Activated T-cell treated with anti-CD3 and anti-CD28 coated beads, Interleukin-2, amount 50 U/mL, for 24 hours (primary cell): ENCODE measurements around the gene KCNJ6.
A peak's percentile ranks its signal among the peaks of the same experiment; 100 is the strongest.
"Not testable (repeated sequence)": the region's sequence is repeated elsewhere in the genome, so short reads cannot be mapped to it uniquely, and the experiment has no call there.

Source experiments
- DNase-seq: peaks from one replicate; pipeline ENCODE4 v3.0.0-alpha.2; 2020
- H3K27ac Mint-ChIP-seq: 2 replicates; pipeline ENCODE4 v1.8.0; 2020; ENCODE audit warnings: mild to moderate bottlenecking, mixed read lengths
- H3K27me3 Mint-ChIP-seq: 2 replicates; pipeline ENCODE4 v1.8.0; 2020; ENCODE audit warnings: mixed read lengths
- H3K36me3 Mint-ChIP-seq: 2 replicates; pipeline ENCODE4 v1.8.0; 2020; ENCODE audit warnings: low read depth, mixed read lengths
- H3K4me1 Mint-ChIP-seq: 2 replicates; pipeline ENCODE4 v1.8.0; 2020; ENCODE audit warnings: low read depth, mixed read lengths
- H3K4me3 Mint-ChIP-seq: 2 replicates; pipeline ENCODE4 v1.8.0; 2020; ENCODE audit warnings: mild to moderate bottlenecking, moderate library complexity, mixed read lengths
- H3K9me3 Mint-ChIP-seq: 2 replicates; pipeline ENCODE4 v1.8.0; 2020; ENCODE audit warnings: mixed read lengths

The KCNJ6 gene

GRCh38 chr21:37748351-37748750 is 167.9 kb downstream of the KCNJ6 start:
- peaks cover 18% of the 10 kb centered on the region for H3K27me3 Mint-ChIP-seq
- H3K4me1 Mint-ChIP-seq = no peaks in the 10 kb centered on the region
- no peak overlapping the region for H3K4me3 Mint-ChIP-seq
- no peaks in the 10 kb centered on the region for H3K36me3 Mint-ChIP-seq
- no peak for DNase-seq
- H3K27ac Mint-ChIP-seq = no peak overlapping the region
- no peaks in the 10 kb centered on the region for H3K9me3 Mint-ChIP-seq

GRCh38 chr21:37746849-37747248 is 169.4 kb downstream of the KCNJ6 start:
- no peak for DNase-seq
- Mint-ChIP-seq H3K36me3 (no peaks in the 10 kb centered on the region), H3K4me1 (no peaks in the 10 kb centered on the region), H3K27ac (no peak overlapping the region), H3K27me3 (peaks cover 24% of the 10 kb centered on the region), H3K4me3 (no peak overlapping the region), H3K9me3 (no peaks in the 10 kb centered on the region)

GRCh38 chr21:37744551-37744950 is 171.7 kb downstream of the KCNJ6 start:
- no peak overlapping the region for H3K27ac Mint-ChIP-seq
- no peak overlapping the region for H3K4me3 Mint-ChIP-seq
- no peaks in the 10 kb centered on the region for H3K9me3 Mint-ChIP-seq
- DNase-seq = no peak
- H3K36me3 Mint-ChIP-seq = no peaks in the 10 kb centered on the region
- H3K27me3 Mint-ChIP-seq = peaks cover 24% of the 10 kb centered on the region
- H3K4me1 Mint-ChIP-seq = no peaks in the 10 kb centered on the region

- peaks cover 18% of the 10 kb centered on the region for H3K27me3 Mint-ChIP-seq
- H3K4me1 Mint-ChIP-seq = no peaks in the 10 kb centered on the region
- no peak overlapping the region for H3K4me3 Mint-ChIP-seq
- no peaks in the 10 kb centered on the region for H3K36me3 Mint-ChIP-seq
- H3K27ac Mint-ChIP-seq = no peak overlapping the region
- DNase-seq = no peak
- H3K9me3 Mint-ChIP-seq = no peaks in the 10 kb centered on the region
These were observed 173.7 kb downstream of the KCNJ6 start for GRCh38 chr21:37742532-37742931.

- Mint-ChIP-seq H3K4me3 (no peak overlapping the region), H3K27me3 (peaks cover 16% of the 10 kb centered on the region), H3K27ac (no peak overlapping the region), H3K9me3 (no peaks in the 10 kb centered on the region), H3K36me3 (no peaks in the 10 kb centered on the region), H3K4me1 (no peaks in the 10 kb centered on the region)
- DNase-seq = no peak
These were observed 174.1 kb downstream of the KCNJ6 start for GRCh38 chr21:37742115-37742514.

- Mint-ChIP-seq H3K27ac (no peak overlapping the region), H3K4me1 (no peaks in the 10 kb centered on the region), H3K27me3 (peaks cover 22% of the 10 kb centered on the region), H3K4me3 (no peak overlapping the region), H3K9me3 (no peaks in the 10 kb centered on the region), H3K36me3 (no peaks in the 10 kb centered on the region)
- no peak for DNase-seq
These were observed 178.3 kb downstream of the KCNJ6 start for GRCh38 chr21:37737996-37738395.

GRCh38 chr21:37737507-37737906 is 178.8 kb downstream of the KCNJ6 start:
- Mint-ChIP-seq H3K9me3 (no peaks in the 10 kb centered on the region), H3K27ac (no peak overlapping the region), H3K27me3 (peaks cover 18% of the 10 kb centered on the region), H3K4me1 (no peaks in the 10 kb centered on the region), H3K4me3 (no peak overlapping the region), H3K36me3 (no peaks in the 10 kb centered on the region)
- no peak for DNase-seq

- H3K9me3 Mint-ChIP-seq = no peaks in the 10 kb centered on the region
- H3K27me3 Mint-ChIP-seq = peaks cover 31% of the 10 kb centered on the region
- H3K4me1 Mint-ChIP-seq = no peaks in the 10 kb centered on the region
- H3K36me3 Mint-ChIP-seq = no peaks in the 10 kb centered on the region
- no peak overlapping the region for H3K4me3 Mint-ChIP-seq
- DNase-seq = no peak
- no peak overlapping the region for H3K27ac Mint-ChIP-seq
These were observed 181.4 kb downstream of the KCNJ6 start for GRCh38 chr21:37734846-37735245.

- no peak for DNase-seq
These were observed 183.3 kb downstream of the KCNJ6 start for GRCh38 chr21:37732927-37733326.

GRCh38 chr21:37724201-37724600 is 192.1 kb downstream of the KCNJ6 start:
- H3K27me3 Mint-ChIP-seq = peaks cover 47% of the 10 kb centered on the region
- no peak overlapping the region for H3K27ac Mint-ChIP-seq
- H3K9me3 Mint-ChIP-seq = no peaks in the 10 kb centered on the region
- no peak for DNase-seq
- H3K4me3 Mint-ChIP-seq = no peak overlapping the region
- no peaks in the 10 kb centered on the region for H3K36me3 Mint-ChIP-seq
- H3K4me1 Mint-ChIP-seq = no peaks in the 10 kb centered on the region

More at GRCh38 chr21:37732927-37733326, 183.3 kb downstream of the KCNJ6 start:
- no peaks in the 10 kb centered on the region for H3K36me3 Mint-ChIP-seq
- peaks cover 31% of the 10 kb centered on the region for H3K27me3 Mint-ChIP-seq
- H3K9me3 Mint-ChIP-seq = no peaks in the 10 kb centered on the region
- no peak overlapping the region for H3K4me3 Mint-ChIP-seq
- no peak overlapping the region for H3K27ac Mint-ChIP-seq
- no peaks in the 10 kb centered on the region for H3K4me1 Mint-ChIP-seq

GRCh38 chr21:37717534-37717933 is 198.7 kb downstream of the KCNJ6 start:
- peaks cover 47% of the 10 kb centered on the region for H3K27me3 Mint-ChIP-seq
- no peak overlapping the region for H3K4me3 Mint-ChIP-seq
- H3K9me3 Mint-ChIP-seq = no peaks in the 10 kb centered on the region
- no peak for DNase-seq
- no peak overlapping the region for H3K27ac Mint-ChIP-seq
- H3K36me3 Mint-ChIP-seq = no peaks in the 10 kb centered on the region
- no peaks in the 10 kb centered on the region for H3K4me1 Mint-ChIP-seq

- not testable (repeated sequence) for DNase-seq, H3K4me3 Mint-ChIP-seq, H3K4me1 Mint-ChIP-seq, H3K27ac Mint-ChIP-seq, H3K36me3 Mint-ChIP-seq, H3K9me3 Mint-ChIP-seq
- peaks cover 38% of the 10 kb centered on the region for H3K27me3 Mint-ChIP-seq
These were observed 203.7 kb downstream of the KCNJ6 start for GRCh38 chr21:37712569-37712934.

- DNase-seq = peak; percentile 53
- H3K9me3 Mint-ChIP-seq = no peaks in the 10 kb centered on the region
- no peak overlapping the region for H3K27ac Mint-ChIP-seq
- no peak overlapping the region for H3K4me3 Mint-ChIP-seq
- H3K27me3 Mint-ChIP-seq = peaks cover 32% of the 10 kb centered on the region
- H3K4me1 Mint-ChIP-seq = no peaks in the 10 kb centered on the region
- no peaks in the 10 kb centered on the region for H3K36me3 Mint-ChIP-seq
These were observed 204.3 kb downstream of the KCNJ6 start for GRCh38 chr21:37711836-37712568.

- DNase-seq = no peak
These were observed 204.9 kb downstream of the KCNJ6 start for GRCh38 chr21:37711286-37711829.

GRCh38 chr21:37710546-37711285 is 205.5 kb downstream of the KCNJ6 start:
- H3K27me3 Mint-ChIP-seq = peaks cover 29% of the 10 kb centered on the region
- no peaks in the 10 kb centered on the region for H3K4me1 Mint-ChIP-seq

More at GRCh38 chr21:37711286-37711829, 204.9 kb downstream of the KCNJ6 start:
- no peaks in the 10 kb centered on the region for H3K36me3 Mint-ChIP-seq
- H3K4me3 Mint-ChIP-seq = no peak overlapping the region
- H3K27ac Mint-ChIP-seq = no peak overlapping the region
- peaks cover 29% of the 10 kb centered on the region for H3K27me3 Mint-ChIP-seq
- H3K9me3 Mint-ChIP-seq = no peaks in the 10 kb centered on the region
- H3K4me1 Mint-ChIP-seq = no peaks in the 10 kb centered on the region

More at GRCh38 chr21:37710546-37711285, 205.5 kb downstream of the KCNJ6 start:
- no peaks in the 10 kb centered on the region for H3K9me3 Mint-ChIP-seq
- H3K36me3 Mint-ChIP-seq = no peaks in the 10 kb centered on the region
- no peak overlapping the region for H3K27ac Mint-ChIP-seq
- no peak for DNase-seq
- no peak overlapping the region for H3K4me3 Mint-ChIP-seq
